22Rv1 (cell line): ENCODE data around the gene PILRB.

Source experiments
- H3K27ac ChIP-seq: fragments of 450-650 bp; 2 replicates; pipeline ENCODE4 v1.5.1; 2017
- CTCF ChIP-seq: fragments of 450-650 bp; IDR thresholded peaks from 2 replicates; pipeline ENCODE4 v1.5.1; 2017; ENCODE audit warnings: mild to moderate bottlenecking
- ZFX ChIP-seq: fragments of 450-650 bp; IDR thresholded peaks from 2 replicates; pipeline ENCODE4 v1.6.1; 2017; ENCODE audit warnings: antibody characterized with exemption, borderline replicate concordance

The PILRB gene

GRCh38 chr7:100411101-100411500 lies 53.2 kb downstream of the PILRB start:
- TF ChIP-seq ZFX (no peak), CTCF (no peak)
- no peak overlapping the region for H3K27ac ChIP-seq

DNA sequence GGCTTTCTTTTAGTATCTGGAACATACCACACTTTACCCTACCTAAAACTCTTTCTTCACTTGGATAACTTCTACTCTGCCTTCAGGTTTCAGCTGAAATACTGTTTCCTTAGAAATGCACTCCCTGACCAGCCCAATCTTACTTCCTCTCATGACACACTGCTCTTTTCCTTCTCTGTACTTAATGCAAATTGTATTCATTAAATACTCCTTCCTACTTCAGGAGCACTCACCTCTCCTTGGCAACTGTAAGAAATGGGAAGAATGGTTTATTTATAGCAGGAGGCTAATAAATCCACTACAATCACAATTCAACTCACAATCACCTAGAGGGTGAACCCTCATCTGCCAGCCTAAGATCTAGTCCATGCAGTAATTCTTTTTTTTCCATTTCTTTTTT lies 55.4 kb downstream of the PILRB start:
- no peak overlapping the region for H3K27ac ChIP-seq
- TF ChIP-seq ZFX, result no peak
- no peak for TF ChIP-seq CTCF

- no peak overlapping the region for H3K27ac ChIP-seq
- TF ChIP-seq ZFX (no peak), CTCF (no peak)
Observed at GRCh38 chr7:100413889-100414288, 56.0 kb downstream of the PILRB start.

DNA sequence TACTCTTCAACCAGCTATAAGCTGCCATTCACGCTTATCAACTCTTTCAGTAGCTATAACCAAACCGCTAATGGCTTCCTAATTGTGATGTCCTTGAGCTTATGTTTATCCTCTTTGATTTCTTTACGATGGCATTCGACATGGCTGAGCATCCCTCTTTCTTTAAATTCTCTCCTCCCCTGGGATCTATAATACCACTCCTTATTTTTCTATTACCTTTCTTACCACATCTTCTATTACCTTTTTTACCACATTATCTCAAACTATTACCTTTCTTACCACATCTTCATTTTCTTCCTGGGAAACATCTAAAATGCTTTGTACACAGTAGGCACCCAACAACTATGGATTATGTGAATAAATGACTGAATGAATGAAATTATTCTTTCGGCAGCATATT lies 57.5 kb downstream of the PILRB start:
- TF ChIP-seq CTCF (no peak), ZFX (no peak)
- no peak overlapping the region for H3K27ac ChIP-seq
